Heart right ventricle (tissue), 16 donors: ENCODE data around the gene NMBR. TPM values are rescaled to one million over a fixed set of nuclear protein-coding genes. Genes with fewer than 3 reads are reported as not detected.
A peak's percentile ranks its signal among the peaks of the same experiment; 100 is the strongest.

ENCODE experiments used
- ATAC-seq, 8 donors: fragments of 200-7000 bp; cut with Tn5 transposase; one replicate each; pipeline ENCODE4 v1.9.1; 2020; ENCODE audit warnings: mild to moderate bottlenecking in 8 of 8, moderate library complexity in 8 of 8, moderate number of reproducible peaks in 1 of 8
- DNase-seq, 2 donors: peaks; one replicate each; pipeline ENCODE4 v3.0.0-alpha.2; 2020
- H3K27ac ChIP-seq, 10 donors: fragments of 200-600 bp; sonication (generic) in 2 of 10; one replicate each; pipeline versions ENCODE4 v1.5.0 to v1.8.0; 2020 to 2022; ENCODE audit warnings: mild to moderate bottlenecking in 3 of 10
- H3K27me3 ChIP-seq, 7 donors: fragments of 200-600 bp; one replicate each; pipeline ENCODE4 v1.8.0; 2021 to 2022; ENCODE audit warnings: mild to moderate bottlenecking in 2 of 7
- H3K36me3 ChIP-seq, 9 donors: fragments of 200-600 bp; sonication (generic) in 1 of 9; one replicate each; pipeline versions ENCODE4 v1.5.0 to v1.8.0; 2020 to 2022; ENCODE audit warnings: mild to moderate bottlenecking in 2 of 9
- H3K4me1 ChIP-seq, 9 donors: fragments of 200-600 bp; sonication (generic) in 1 of 9; one replicate each; pipeline versions ENCODE4 v1.5.0 to v1.8.0; 2020 to 2022; ENCODE audit warnings: mild to moderate bottlenecking in 4 of 9
- H3K4me3 ChIP-seq, 10 donors: fragments of 200-600 bp; sonication (generic) in 2 of 10; one replicate each; pipeline versions ENCODE4 v1.5.0 to v1.8.0; 2020 to 2022; ENCODE audit warnings: mild to moderate bottlenecking in 7 of 10, moderate library complexity in 2 of 10
- H3K9me3 ChIP-seq, 11 donors: fragments of 200-600 bp in 10 of 11; sonication (generic) in 2 of 11; one replicate each; pipeline versions ENCODE4 v1.5.0 to v1.8.0; 2013 to 2022; ENCODE audit warnings: mild to moderate bottlenecking in 2 of 11, control low read depth in 1 of 11, moderate library complexity in 1 of 11
- WGBS, 2 donors: extraction: QIAGEN DNeasy Blood & Tissue Kit; methylation state at CpG; one replicate each; pipeline ENCODE4 v1.1.7; 2013; ENCODE audit warnings: inconsistent platforms in 1 of 2; 5-methylcytosine and 5-hydroxymethylcytosine counted together
- intact Hi-C, 10 donors: fragments of 100-400 bp; cut with DNase I; formaldehyde crosslinking; loops; one replicate each; pipeline versions ENCODE4 v1.11.1 to v1.14.2; 2022
- long read RNA-seq, 3 donors: library from polyadenylated mRNA; unstranded; transcript quantifications; one replicate each; pipeline ENCODE4 v2.0.0, GENCODE V29; 2020 to 2021
- polyA plus RNA-seq, 2 donors: library from polyadenylated mRNA; stranded (reverse); fragments of 200-250 nt; gene quantifications; one replicate each; pipeline ENCODE4 v1.2.3, GENCODE V29; 2013
- total RNA-seq, 10 donors: library from RNA; stranded (reverse); fragmentation: NEBNext Ultra II Directional in 3 of 10; extraction: Animal tissue kit (Norgen Biotek cat#: 25700) in 3 of 10; gene quantifications; one replicate each; pipeline versions ENCODE4 v1.2.1 to v1.2.4, GENCODE V29; 2021 to 2023
- TF ChIP-seq, protein P1 (sequence below), 9 donors: fragments of 200-600 bp; sonication (generic) in 2 of 9; IDR thresholded peaks; one replicate each; pipeline versions ENCODE4 v1.5.0 to v1.8.0; 2021 to 2022; ENCODE audit warnings: antibody characterized with exemption in 9 of 9, mild to moderate bottlenecking in 5 of 9, moderate library complexity in 1 of 9
- donor health status: Arrhythmogenic right ventricular cardiomyopathy.
- donor health status: ischemic (EF 13 %, LVEDD 7.1; RV severe dilation, severe dysfunction).
- donor health status: healthy with polysubstance abuse.
- donor health status: DM: no; HTN: yes; CAD: no.
- donor health status: DM: no; HTN: no; CAD: no.
- donor health status: ischemic (EF 25% LVEDD 6.9; RV normal size, moderate dysfunction).
- donor health status: ischemic (EF 25% LVEDD 5.7; RV mildly dilated, moderate dysfunction).
- donor health status: healthy.
- donor health status: DM: yes; HTN: yes; CAD: no.
- donor health status: Ischemic cardiomyopathy.
- donor health status: ischemic (EF 35%, LVEDD 5.7; RV mildly dilated, moderate dysfunction).
- donor health status: nonischemic (EF 11% LVEDD 7.7; RV severe dilation, severe dysfunction).
- donor health status: DM: yes; HTN: yes; CAD: no.
- donor health status: PGD.
- donor health status: ischemic (EF 29% LVEDD 5.4; RV normal size, mild dysfunction).
- donor health status: nonischemic (EF 23%, LVEDD 6.1; RV moderate dilation, normal function).

The NMBR gene
- total RNA-seq (not detected), polyA plus RNA-seq (not detected)
- long read RNA-seq, donor 1 = 0 reads
- long read RNA-seq, donor 2 = 0 reads
- long read RNA-seq, donor 3 = 0 reads

DNA sequence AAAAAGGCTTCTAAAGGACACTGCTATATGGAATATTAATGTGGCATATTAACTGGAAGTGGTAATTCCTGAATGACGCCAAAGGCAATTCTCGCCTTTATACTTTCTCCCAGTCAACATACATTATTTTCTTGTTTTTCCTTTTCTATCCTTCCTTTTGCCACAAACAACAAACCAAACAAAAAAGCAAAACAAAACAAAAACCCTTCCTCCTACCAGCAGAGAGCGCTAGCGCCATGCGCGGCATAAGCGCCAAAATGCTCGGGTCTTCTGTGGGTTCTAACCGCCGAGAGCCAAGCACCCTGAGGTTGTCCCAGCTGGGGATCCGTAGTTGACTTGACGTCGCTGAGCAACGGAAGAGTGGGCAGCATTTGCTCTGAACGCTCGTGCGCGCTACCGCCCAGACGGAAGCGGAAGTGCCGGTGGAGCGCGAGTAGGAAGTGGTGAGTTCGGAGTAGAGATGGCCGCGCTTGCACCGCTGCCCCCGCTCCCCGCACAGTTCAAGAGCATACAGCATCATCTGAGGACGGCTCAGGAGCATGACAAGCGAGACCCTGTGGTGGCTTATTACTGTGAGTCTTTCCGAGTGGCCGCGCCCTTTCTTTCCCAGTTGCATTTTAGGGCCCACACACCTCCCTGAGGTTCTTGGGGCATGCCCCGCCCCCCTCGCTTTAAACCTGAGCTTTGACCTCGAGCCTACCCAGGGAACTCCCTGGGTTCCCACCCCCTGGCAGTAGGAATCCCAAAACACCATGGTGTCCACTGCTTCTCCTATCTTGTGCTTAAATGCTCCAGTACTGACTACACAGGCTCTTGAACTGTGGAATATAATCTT, at the start of gene NMBR, which contains the start of gene VTA1:
TSS of gene NMBR (minus strand) at position 295 of the 835 bp plus-strand sequence. CDS start 58,464 bp downstream, outside the sequence.
TSS of gene VTA1 (plus strand) at position 436 of the 835 bp plus-strand sequence. CDS start at position 461, 25 bp downstream.
- DNase-seq (peak; percentile 94 to 99), ATAC-seq (peak; percentile 99 to 100 (median 100))
- H3K27ac ChIP-seq = peak within 1 kb of the TSS in 9 of 10 donors; percentile 54 to 77 (median 70)
- H3K36me3 ChIP-seq = no peaks in the 10 kb centered on the region
- H3K9me3 ChIP-seq = no peaks in the 10 kb centered on the region
- TF ChIP-seq, protein P1, sequence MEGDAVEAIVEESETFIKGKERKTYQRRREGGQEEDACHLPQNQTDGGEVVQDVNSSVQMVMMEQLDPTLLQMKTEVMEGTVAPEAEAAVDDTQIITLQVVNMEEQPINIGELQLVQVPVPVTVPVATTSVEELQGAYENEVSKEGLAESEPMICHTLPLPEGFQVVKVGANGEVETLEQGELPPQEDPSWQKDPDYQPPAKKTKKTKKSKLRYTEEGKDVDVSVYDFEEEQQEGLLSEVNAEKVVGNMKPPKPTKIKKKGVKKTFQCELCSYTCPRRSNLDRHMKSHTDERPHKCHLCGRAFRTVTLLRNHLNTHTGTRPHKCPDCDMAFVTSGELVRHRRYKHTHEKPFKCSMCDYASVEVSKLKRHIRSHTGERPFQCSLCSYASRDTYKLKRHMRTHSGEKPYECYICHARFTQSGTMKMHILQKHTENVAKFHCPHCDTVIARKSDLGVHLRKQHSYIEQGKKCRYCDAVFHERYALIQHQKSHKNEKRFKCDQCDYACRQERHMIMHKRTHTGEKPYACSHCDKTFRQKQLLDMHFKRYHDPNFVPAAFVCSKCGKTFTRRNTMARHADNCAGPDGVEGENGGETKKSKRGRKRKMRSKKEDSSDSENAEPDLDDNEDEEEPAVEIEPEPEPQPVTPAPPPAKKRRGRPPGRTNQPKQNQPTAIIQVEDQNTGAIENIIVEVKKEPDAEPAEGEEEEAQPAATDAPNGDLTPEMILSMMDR (IDR thresholded peaks at IDR 0.05) = peak; percentile 85 to 98 (median 90)
- no peaks in the 10 kb centered on the region for H3K27me3 ChIP-seq
- peaks cover 0 to 31% (median 22%) of the 10 kb centered on the region in 9 donors for H3K4me1 ChIP-seq
- H3K4me3 ChIP-seq = peak within 1 kb of the TSS; percentile 55 to 93 (median 80)
- WGBS, 2 donors = 0% methylated on average over 38 of the region's 38 CpGs
- intact Hi-C loops = loop anchor here in 8 of 10 donors (1.0 to 5.0 kb wide), 6 partner anchors 60 to 242 kb away; no protein-coding TSS in a partner anchor

DNA sequence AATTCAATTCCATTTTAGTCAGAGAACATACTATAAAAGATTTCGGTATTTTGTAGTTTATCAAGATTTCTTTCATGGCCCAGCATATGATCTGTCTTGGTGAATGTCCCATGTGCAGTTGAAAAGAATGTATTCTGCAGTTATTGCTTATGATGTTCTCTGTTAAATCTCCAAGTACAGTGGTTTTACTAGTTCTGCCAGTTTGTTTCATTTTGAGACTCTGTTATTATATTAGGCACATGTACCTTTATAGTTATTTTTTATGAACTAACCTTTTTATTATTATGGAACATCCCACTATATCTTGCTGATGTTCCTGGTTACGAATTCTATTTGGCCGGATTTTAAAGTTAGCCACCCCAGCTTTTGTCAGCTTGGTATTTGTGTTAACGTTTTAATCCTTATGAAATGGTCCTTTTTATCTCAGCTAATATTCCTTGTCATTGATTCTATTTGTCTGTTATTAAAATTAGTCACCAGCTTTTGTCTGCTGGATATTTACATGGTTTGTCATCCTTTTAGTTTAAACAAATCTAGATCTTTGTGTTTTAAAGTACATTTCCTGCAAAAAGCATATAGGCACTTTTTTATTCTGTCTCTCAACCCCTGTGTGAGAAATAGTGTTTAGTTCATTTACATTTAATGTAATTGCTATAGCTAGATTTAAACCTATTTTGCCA, 49.1 kb upstream of the NMBR start:
- Histone ChIP-seq H3K4me1 (peaks cover 0 to 17% (median 1%) of the 10 kb centered on the region in 9 donors), H3K27me3 (no peaks in the 10 kb centered on the region), H3K4me3 (no peak overlapping the region), H3K9me3 (no peaks in the 10 kb centered on the region), H3K36me3 (peaks cover 0 to 35% (median 3%) of the 10 kb centered on the region in 9 donors), H3K27ac (no peak overlapping the region)
- WGBS, 2 donors = 95 to 96% methylated on average over 4 of the region's 4 CpGs
- TF ChIP-seq, protein P1 (IDR thresholded peaks at IDR 0.05) = no peak
- no peak for ATAC-seq
- intact Hi-C loops = no loop called here
- no peak for DNase-seq

DNA sequence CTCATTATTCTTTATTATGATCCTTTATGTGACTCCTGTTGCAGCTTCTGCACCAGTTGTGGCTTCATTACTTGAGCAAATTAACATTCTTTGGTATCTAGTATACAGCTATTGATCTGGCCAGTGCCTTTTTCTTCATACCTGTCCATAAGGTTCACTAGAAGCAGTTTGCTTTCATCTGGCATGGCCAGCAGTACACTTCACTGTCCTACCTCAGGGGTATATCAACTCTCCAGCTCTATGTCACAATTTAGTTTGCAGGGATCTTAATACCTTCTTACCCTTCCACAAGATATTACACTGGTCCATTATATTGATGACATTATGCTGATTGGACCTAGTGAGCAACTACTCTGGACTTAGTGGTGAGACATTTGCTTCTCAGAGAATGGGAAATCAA, 46.7 kb upstream of the NMBR start:
- Histone ChIP-seq H3K4me3 (no peak overlapping the region), H3K9me3 (no peaks in the 10 kb centered on the region), H3K27ac (no peak overlapping the region), H3K36me3 (peaks cover 0 to 35% (median 5%) of the 10 kb centered on the region in 9 donors), H3K4me1 (no peaks in the 10 kb centered on the region), H3K27me3 (no peaks in the 10 kb centered on the region)
- TF ChIP-seq, protein P1 (IDR thresholded peaks at IDR 0.05) = no peak
- ATAC-seq (no peak), DNase-seq (no peak)
- intact Hi-C loops = no loop called here

DNA sequence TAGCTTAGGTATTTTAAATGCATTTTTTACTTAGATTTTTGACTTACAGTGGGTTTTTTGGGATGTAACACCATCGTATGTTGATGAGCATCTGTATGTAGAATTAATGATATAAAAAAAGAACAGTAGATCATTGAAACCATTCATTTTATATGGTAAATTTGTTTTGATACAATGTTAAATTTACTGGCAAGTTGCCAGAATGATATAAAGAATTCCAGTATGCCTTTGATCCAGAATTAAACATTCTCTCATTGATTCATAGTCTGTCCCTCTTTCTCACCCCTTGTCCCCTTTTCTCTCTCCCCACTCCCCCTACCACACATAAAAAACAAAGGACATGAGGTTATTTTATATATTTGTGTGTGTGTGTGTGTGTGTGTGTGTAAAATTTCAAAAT, 45.4 kb upstream of the NMBR start:
- no peak overlapping the region for H3K27ac ChIP-seq
- ATAC-seq = no peak
- no peak overlapping the region for H3K4me3 ChIP-seq
- no peaks in the 10 kb centered on the region for H3K9me3 ChIP-seq
- H3K27me3 ChIP-seq = no peaks in the 10 kb centered on the region
- intact Hi-C loops = no loop called here
- H3K36me3 ChIP-seq = peaks cover 0 to 31% (median 5%) of the 10 kb centered on the region in 9 donors
- no peak for DNase-seq
- TF ChIP-seq, protein P1 (IDR thresholded peaks at IDR 0.05) = no peak
- 95 to 98% methylated on average over 1 of the region's 1 CpG for WGBS, 2 donors
- H3K4me1 ChIP-seq = peaks cover 0 to 4% (median 2%) of the 10 kb centered on the region in 9 donors
